Keratinocyte (primary cell): ENCODE results near the gene RTN1.

Experiments used
- EZH2 ChIP-seq: IDR thresholded peaks from one replicate; pipeline ENCODE4 v1.6.1; 2012; ENCODE audit warnings: inconsistent platforms, mild to moderate bottlenecking, low read length, moderate library complexity
- TF ChIP-seq, protein P1 (sequence below), 3 experiments: IDR thresholded peaks in 1 of 3; conservative IDR thresholded peaks in 1 of 3; optimal IDR thresholded peaks in 1 of 3; 2 replicates in 2 of 3; 3 replicates in 1 of 3; pipeline versions ENCODE3 to v1.5.1; 2011; ENCODE audit warnings: low read length in 3 of 3, mild to moderate bottlenecking in 3 of 3, moderate library complexity in 2 of 3, control low read depth in 1 of 3, inconsistent platforms in 1 of 3; ENCODE audit not compliant: insufficient read depth in 2 of 3; ENCODE audit errors: extremely low read depth in 1 of 3

DNA sequence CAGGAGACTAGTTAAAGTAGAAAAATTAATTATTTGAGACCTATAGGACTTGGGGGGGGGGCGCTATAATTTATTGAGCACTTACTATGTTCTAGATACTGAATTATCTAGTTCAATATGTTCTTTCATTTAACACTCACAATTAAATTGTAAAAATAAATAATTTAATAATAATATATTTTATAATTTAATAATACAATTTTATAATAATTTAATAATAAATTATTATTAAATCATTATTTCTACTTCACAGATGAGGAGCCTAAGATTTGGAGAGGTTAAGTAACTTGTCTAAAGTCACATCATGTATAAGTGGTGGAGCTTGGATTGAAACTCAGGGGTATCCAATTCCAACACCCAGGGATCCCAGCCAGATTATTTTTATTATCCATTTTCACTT lies 195.2 kb downstream of the RTN1 start:
- TF ChIP-seq, protein P1, sequence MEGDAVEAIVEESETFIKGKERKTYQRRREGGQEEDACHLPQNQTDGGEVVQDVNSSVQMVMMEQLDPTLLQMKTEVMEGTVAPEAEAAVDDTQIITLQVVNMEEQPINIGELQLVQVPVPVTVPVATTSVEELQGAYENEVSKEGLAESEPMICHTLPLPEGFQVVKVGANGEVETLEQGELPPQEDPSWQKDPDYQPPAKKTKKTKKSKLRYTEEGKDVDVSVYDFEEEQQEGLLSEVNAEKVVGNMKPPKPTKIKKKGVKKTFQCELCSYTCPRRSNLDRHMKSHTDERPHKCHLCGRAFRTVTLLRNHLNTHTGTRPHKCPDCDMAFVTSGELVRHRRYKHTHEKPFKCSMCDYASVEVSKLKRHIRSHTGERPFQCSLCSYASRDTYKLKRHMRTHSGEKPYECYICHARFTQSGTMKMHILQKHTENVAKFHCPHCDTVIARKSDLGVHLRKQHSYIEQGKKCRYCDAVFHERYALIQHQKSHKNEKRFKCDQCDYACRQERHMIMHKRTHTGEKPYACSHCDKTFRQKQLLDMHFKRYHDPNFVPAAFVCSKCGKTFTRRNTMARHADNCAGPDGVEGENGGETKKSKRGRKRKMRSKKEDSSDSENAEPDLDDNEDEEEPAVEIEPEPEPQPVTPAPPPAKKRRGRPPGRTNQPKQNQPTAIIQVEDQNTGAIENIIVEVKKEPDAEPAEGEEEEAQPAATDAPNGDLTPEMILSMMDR (optimal IDR thresholded peaks at IDR 0.05 in 1 of 3, IDR thresholded peaks at IDR 0.05 in 1 of 3, conservative IDR thresholded peaks at IDR 0.05 in 1 of 3; ENCODE audit: extremely low read depth in 1 of 3, insufficient read depth in 2 of 3, low read length in 3 of 3), result no peak
- TF ChIP-seq EZH2, result no peak
